Smooth muscle cell (in vitro differentiated cells): ENCODE data around the gene KRTAP10-11. TPM values are rescaled to one million over a fixed set of nuclear protein-coding genes. Genes with fewer than 3 reads are reported as not detected.

Experiments
- DNase-seq: peaks from one replicate; lab custom pipeline; 2025; ENCODE audit not compliant: unreplicated experiment; lab: John Stamatoyannopoulos, UW
- H2AFZ ChIP-seq: fragments of 200-600 bp; sonication (generic); 2 replicates; pipeline ENCODE4 v1.6.0; 2016; ENCODE audit warnings: antibody characterized with exemption, low read depth, mild to moderate bottlenecking
- H3F3A ChIP-seq: fragments of 200-600 bp; sonication (generic); 2 replicates; pipeline ENCODE4 v1.6.0; 2017; ENCODE audit warnings: antibody characterized with exemption, low read depth
- H3K27ac ChIP-seq: fragments of 200-600 bp; sonication (generic); 2 replicates; pipeline ENCODE4 v1.5.1; 2016; ENCODE audit warnings: low read depth, mild to moderate bottlenecking
- H3K27me3 ChIP-seq: fragments of 200-600 bp; sonication (generic); 2 replicates; pipeline ENCODE4 v1.6.1; 2016; ENCODE audit warnings: low read depth, mild to moderate bottlenecking
- H3K36me3 ChIP-seq: fragments of 200-600 bp; sonication (generic); 2 replicates; pipeline ENCODE4 v1.5.1; 2016; ENCODE audit warnings: low read depth
- H3K4me1 ChIP-seq: fragments of 200-600 bp; sonication (generic); 2 replicates; pipeline ENCODE4 v1.5.1; 2016; ENCODE audit warnings: low read depth
- H3K4me2 ChIP-seq: fragments of 200-600 bp; sonication (generic); 2 replicates; pipeline ENCODE4 v1.6.0; 2016; ENCODE audit warnings: mild to moderate bottlenecking
- H3K4me3 ChIP-seq: fragments of 200-600 bp; sonication (generic); 2 replicates; pipeline ENCODE4 v1.5.1; 2016; ENCODE audit warnings: mild to moderate bottlenecking
- H3K79me2 ChIP-seq: fragments of 200-600 bp; sonication (generic); 2 replicates; pipeline ENCODE4 v1.6.0; 2016; ENCODE audit warnings: low read depth, mild to moderate bottlenecking
- H3K9ac ChIP-seq: fragments of 200-600 bp; sonication (generic); 2 replicates; pipeline ENCODE4 v1.6.0; 2016; ENCODE audit warnings: low read depth
- H3K9me3 ChIP-seq: fragments of 200-600 bp; sonication (generic); replicated peaks from 2 replicates; pipeline ENCODE4 v1.5.1; 2016; ENCODE audit warnings: low read depth
- H4K20me1 ChIP-seq: fragments of 200-600 bp; sonication (generic); 2 replicates; pipeline ENCODE4 v1.6.0; 2016; ENCODE audit warnings: low read depth
- CTCF ChIP-seq: fragments of 200-600 bp; sonication (generic); IDR thresholded peaks from 2 replicates; pipeline ENCODE4 v1.5.1; 2017; ENCODE audit warnings: borderline replicate concordance, mild to moderate bottlenecking, antibody characterized with exemption; ENCODE audit not compliant: insufficient read depth, poor library complexity, severe bottlenecking
- WGBS: methylation state at CpG from one replicate; pipeline ENCODE4 v1.1.7; 2016; ENCODE audit warnings: low lambda C conversion rate; 5-methylcytosine and 5-hydroxymethylcytosine counted together
- polyA plus RNA-seq: library from polyadenylated mRNA; unstranded; fragments of >200 nt; fragmentation: Nextera tagmentation; extraction: Ambion mirVana; gene quantifications from 2 replicates; pipeline ENCODE4 v1.2.1, GENCODE V29; 2016
- total RNA-seq: library from RNA; depleted of rRNA; stranded (reverse); fragments of >200 nt; gene quantifications from 2 replicates; pipeline ENCODE4 v1.2.3, GENCODE V29; 2014

KRTAP10-11 gene
- total and polyA plus RNA-seq, 2 experiments from 2014 or later = not detected

GRCh38 chr21:44639331-44639655 lies 6.9 kb upstream of the KRTAP10-11 start:
- H3K36me3 ChIP-seq = no peaks in the 10 kb centered on the region
- TF ChIP-seq CTCF = no peak
- H3K27me3 ChIP-seq = no peaks in the 10 kb centered on the region
- no peaks in the 10 kb centered on the region for H3K4me1 ChIP-seq
- 95% methylated on average over 12 of the region's 12 CpGs for WGBS
- H3K4me2 ChIP-seq = no peak overlapping the region
- no peak overlapping the region for H2AFZ ChIP-seq
- H3K79me2 ChIP-seq = no peaks in the 10 kb centered on the region
- H3F3A ChIP-seq = no peaks in the 10 kb centered on the region
- no peaks in the 10 kb centered on the region for H4K20me1 ChIP-seq
- H3K9me3 ChIP-seq = no peaks in the 10 kb centered on the region
- no peak for DNase-seq
- no peak overlapping the region for H3K9ac ChIP-seq
- no peak overlapping the region for H3K27ac ChIP-seq
- no peak overlapping the region for H3K4me3 ChIP-seq

GRCh38 chr21:44640761-44641160 lies 5.5 kb upstream of the KRTAP10-11 start:
- Histone ChIP-seq H3K9ac (no peak overlapping the region), H4K20me1 (no peaks in the 10 kb centered on the region), H3K36me3 (no peaks in the 10 kb centered on the region), H3K27me3 (no peaks in the 10 kb centered on the region), H3K4me2 (no peak overlapping the region), H3K4me1 (no peaks in the 10 kb centered on the region), H3K4me3 (no peak overlapping the region), H2AFZ (no peak overlapping the region), H3K9me3 (no peaks in the 10 kb centered on the region), H3F3A (no peaks in the 10 kb centered on the region), H3K27ac (no peak overlapping the region), H3K79me2 (no peaks in the 10 kb centered on the region)
- WGBS = 98% methylated on average over 5 of the region's 5 CpGs
- no peak for TF ChIP-seq CTCF
- no peak for DNase-seq

- no peak overlapping the region for H3K9ac ChIP-seq
- no peaks in the 10 kb centered on the region for H4K20me1 ChIP-seq
- H3K27ac ChIP-seq = no peak overlapping the region
- DNase-seq = no peak
- no peaks in the 10 kb centered on the region for H3K36me3 ChIP-seq
- H3K79me2 ChIP-seq = no peaks in the 10 kb centered on the region
- 85% methylated on average over 14 of the region's 14 CpGs for WGBS
- no peaks in the 10 kb centered on the region for H3K27me3 ChIP-seq
- no peak overlapping the region for H3K4me2 ChIP-seq
- H3K9me3 ChIP-seq = no peaks in the 10 kb centered on the region
- no peak for TF ChIP-seq CTCF
- no peaks in the 10 kb centered on the region for H3K4me1 ChIP-seq
- no peak overlapping the region for H3K4me3 ChIP-seq
- H2AFZ ChIP-seq = no peak overlapping the region
- H3F3A ChIP-seq = no peaks in the 10 kb centered on the region
These were observed 2.4 kb upstream of the KRTAP10-11 start for GRCh38 chr21:44643741-44644310.

- Histone ChIP-seq H3K27ac (no peak overlapping the region), H3K79me2 (no peaks in the 10 kb centered on the region), H3K4me1 (no peaks in the 10 kb centered on the region), H3K9me3 (no peaks in the 10 kb centered on the region), H3K27me3 (no peaks in the 10 kb centered on the region), H3K4me2 (no peak overlapping the region), H4K20me1 (no peaks in the 10 kb centered on the region), H3F3A (no peaks in the 10 kb centered on the region), H2AFZ (no peak overlapping the region), H3K9ac (no peak overlapping the region), H3K4me3 (no peak overlapping the region), H3K36me3 (no peaks in the 10 kb centered on the region)
- TF ChIP-seq CTCF = no peak
- DNase-seq = no peak
- 72% methylated on average over 2 of the region's 2 CpGs for WGBS
These were observed 1.3 kb upstream of the KRTAP10-11 start for GRCh38 chr21:44644878-44645277.
